AG04449 (cell line): ENCODE data around the gene SEMA4A.

Experiments used
- CTCF ChIA-PET: fragments of 350-600 bp; formaldehyde crosslinking; extraction: SDS; loops from one replicate; lab custom pipeline; 2021; ENCODE audit warnings: antibody characterized with exemption; lab: Yijun Ruan, JAX
- POLR2A ChIA-PET: fragments of 400-600, 350-600 bp; formaldehyde crosslinking; extraction: SDS; loops from one replicate; lab custom pipeline; 2020; ENCODE audit warnings: antibody characterized with exemption, inconsistent platforms; lab: Yijun Ruan, JAX
- DNase-seq: peaks from one replicate; pipeline ENCODE4 v3.0.0-alpha.2; 2010; ENCODE audit warnings: low read depth, low spot score
- H3K4me3 ChIP-seq: 2 replicates; pipeline ENCODE4 v1.5.1; 2011; ENCODE audit warnings: low read depth, mild to moderate bottlenecking, control low read depth, low read length
- CTCF ChIP-seq: IDR thresholded peaks from one replicate; pipeline ENCODE4 v1.5.1; 2011; ENCODE audit warnings: mild to moderate bottlenecking, moderate library complexity, low read length, control low read depth, inconsistent platforms; ENCODE audit not compliant: insufficient read depth; ENCODE audit errors: missing control alignments

The SEMA4A gene

GRCh38 chr1:156153362-156153761, at the start of gene SEMA4A:
TSS of gene SEMA4A (plus strand) at chr1:156153585. CDS start at chr1:156154579, 994 bp downstream.
- ChIA-PET POLR2A (no interaction called here), CTCF (interaction anchor here (1.4 to 46.3 kb wide), 5 partner anchors 9 to 206 kb away, joined by 4 to 1837 read pairs (median 12); partner anchors contain the start of gene MEX3A)
- DNase-seq = no peak
- H3K4me3 ChIP-seq = no peak within 1 kb of the TSS
- no peak for TF ChIP-seq CTCF

- no peak for DNase-seq
- TF ChIP-seq CTCF = no peak
These were observed 49.1 kb upstream of the SEMA4A start for GRCh38 chr1:156104065-156104810.

GRCh38 chr1:156104861-156105832, 48.2 kb upstream of the SEMA4A start:
- ChIA-PET CTCF (interaction anchor here (2.1 to 29.5 kb wide), 3 partner anchors 11 to 120 kb away, joined by 10 to 1837 read pairs (median 147); partner anchors contain the start of genes LMNA and SEMA4A), POLR2A (interaction anchor here (1.1 to 5.9 kb wide), 3 partner anchors 11 to 25 kb away, joined by 4 to 62 read pairs (median 60); partner anchors contain the start of gene LMNA)
- no peak for DNase-seq
- no peak for TF ChIP-seq CTCF
- peak overlapping the region; percentile 21 for H3K4me3 ChIP-seq

More at GRCh38 chr1:156104065-156104810, 49.1 kb upstream of the SEMA4A start:
- H3K4me3 ChIP-seq = peak overlapping the region; percentile 29
- POLR2A ChIA-PET = interaction anchor here (0.8 to 5.9 kb wide), 5 partner anchors 8 to 26 kb away, joined by 4 to 62 read pairs (median 6); partner anchors contain the start of gene LMNA
- CTCF ChIA-PET = interaction anchor here (2.1 to 29.5 kb wide), 4 partner anchors 11 to 122 kb away, joined by 10 to 1837 read pairs (median 81); partner anchors contain the start of genes LMNA and SEMA4A

GRCh38 chr1:156106624-156107488, 46.5 kb upstream of the SEMA4A start:
- peak overlapping the region; percentile 16; the same call in 1 of the 2 replicates for H3K4me3 ChIP-seq
- no peak for TF ChIP-seq CTCF
- POLR2A ChIA-PET = interaction anchor here (0.7 to 5.9 kb wide), 8 partner anchors 8 to 24 kb away, joined by 3 to 62 read pairs (median 4); partner anchors contain the start of gene LMNA
- DNase-seq = no peak
- CTCF ChIA-PET = interaction anchor here (1.6 to 29.5 kb wide), 3 partner anchors 13 to 118 kb away, joined by 7 to 1837 read pairs (median 147); partner anchors contain the start of genes LMNA and SEMA4A

GRCh38 chr1:156108057-156108456, 45.3 kb upstream of the SEMA4A start:
- no peak for DNase-seq
- no peak for TF ChIP-seq CTCF
- ChIA-PET CTCF (interaction anchor here (1.9 to 29.5 kb wide), 3 partner anchors 9 to 26 kb away, joined by 4 to 1837 read pairs (median 147); partner anchors contain the start of genes LMNA and SEMA4A), POLR2A (interaction anchor here (0.6 to 1.4 kb wide), 3 partner anchors 8 to 25 kb away, joined by 3 to 4 read pairs (median 4); no protein-coding TSS in a partner anchor)
- no peak overlapping the region for H3K4me3 ChIP-seq
